Stimulated activated CD4-positive, alpha-beta T cell treated with anti-CD3 and anti-CD28 coated beads, Interleukin-2, amount 100 ng/mL, for 48 hours (primary cell): ENCODE data around the gene TLK2.
"Not testable (repeated sequence)": the region's sequence is repeated elsewhere in the genome, so short reads cannot be mapped to it uniquely, and the experiment has no call there.

Source experiments
- DNase-seq, 2 donors: peaks; one replicate each; pipeline ENCODE4 v3.0.0-alpha.2; 2020

TLK2 gene

GRCh38 chr17:62478424-62478879 lies at the start of gene TLK2:
Gene TLK2 (plus strand): TSS chr17:62478825. CDS start chr17:62481126, 2,301 bp downstream.
- peak; percentile 65 to 74 for DNase-seq

GRCh38 chr17:62435251-62435650 lies 43.4 kb upstream of the TLK2 start:
- not testable (repeated sequence) for DNase-seq

GRCh38 chr17:62441181-62441580 lies 37.4 kb upstream of the TLK2 start:
- not testable (repeated sequence) for DNase-seq

GRCh38 chr17:62444063-62444462 lies 34.6 kb upstream of the TLK2 start:
- DNase-seq = no peak

GRCh38 chr17:62445791-62446190 lies 32.8 kb upstream of the TLK2 start:
- DNase-seq = not testable (repeated sequence)

GRCh38 chr17:62452195-62452594 lies 26.4 kb upstream of the TLK2 start:
- not testable (repeated sequence) for DNase-seq

GRCh38 chr17:62453041-62453440 lies 25.6 kb upstream of the TLK2 start:
- not testable (repeated sequence) for DNase-seq

- not testable (repeated sequence) for DNase-seq
Observed at GRCh38 chr17:62453656-62454055, 25.0 kb upstream of the TLK2 start.

GRCh38 chr17:62454111-62454510 lies 24.5 kb upstream of the TLK2 start:
- not testable (repeated sequence) for DNase-seq

- DNase-seq = no peak
Observed at GRCh38 chr17:62456016-62456415, 22.6 kb upstream of the TLK2 start.

- DNase-seq = not testable (repeated sequence)
Observed at GRCh38 chr17:62458483-62458882, 20.1 kb upstream of the TLK2 start.

GRCh38 chr17:62464422-62464821 lies 14.2 kb upstream of the TLK2 start:
- not testable (repeated sequence) for DNase-seq

GRCh38 chr17:62465271-62465670 lies 13.4 kb upstream of the TLK2 start:
- not testable (repeated sequence) for DNase-seq

GRCh38 chr17:62470666-62471379 lies 7.8 kb upstream of the TLK2 start:
- peak; percentile 51 to 60 for DNase-seq

- DNase-seq = not testable (repeated sequence)
Observed at GRCh38 chr17:62471380-62471880, 7.2 kb upstream of the TLK2 start.

- DNase-seq = not testable (repeated sequence)
Observed at GRCh38 chr17:62473030-62473982, 5.3 kb upstream of the TLK2 start.

GRCh38 chr17:62477111-62477510 lies 1.5 kb upstream of the TLK2 start:
- not testable (repeated sequence) for DNase-seq

- peak; percentile 13 to 17 for DNase-seq
Observed at GRCh38 chr17:62477718-62478408, 762 bp upstream of the TLK2 start.

- DNase-seq = peak; percentile 28
Observed at GRCh38 chr17:62478880-62479638, 434 bp downstream of the TLK2 start.

- DNase-seq = peak; percentile 6 to 15
Observed at GRCh38 chr17:62479639-62480258, 1.1 kb downstream of the TLK2 start.

- not testable (repeated sequence) for DNase-seq
Observed at GRCh38 chr17:62482553-62482952, 3.9 kb downstream of the TLK2 start.
